SU-DHL-6 (cell line): ENCODE data around the gene EAPP.
"Not testable (repeated sequence)": the region's sequence is repeated elsewhere in the genome, so short reads cannot be mapped to it uniquely, and the experiment has no call there.

Experiments
- CTCF ChIP-seq: fragments of 200-600 bp; sonication (generic); IDR thresholded peaks from one replicate; pipeline ENCODE4 v1.5.1; 2017; ENCODE audit warnings: antibody characterized with exemption, mild to moderate bottlenecking, low read length, moderate library complexity; ENCODE audit not compliant: insufficient read depth, poor library complexity, severe bottlenecking
- EZH2phosphoT487 ChIP-seq: fragments of 200-600 bp; sonication (generic), shearing (Covaris generic); conservative IDR thresholded peaks from 2 replicates; pipeline ENCODE4 v1.6.1; 2018; ENCODE audit warnings: mild to moderate bottlenecking, antibody characterized with exemption, low read length, moderate library complexity, mixed read lengths

- not testable (repeated sequence) for TF ChIP-seq CTCF, EZH2phosphoT487
These were observed 18.4 kb downstream of the EAPP start for GRCh38 chr14:34521071-34521470.
